NCI-H2171 (cell line): ENCODE data around the gene NUAK1.
"Not testable (repeated sequence)": the region's sequence is repeated elsewhere in the genome, so short reads cannot be mapped to it uniquely, and the experiment has no call there.

Source experiments
- DNase-seq: peaks from one replicate; lab custom pipeline; 2025; lab: John Stamatoyannopoulos, UW

Gene NUAK1

DNA sequence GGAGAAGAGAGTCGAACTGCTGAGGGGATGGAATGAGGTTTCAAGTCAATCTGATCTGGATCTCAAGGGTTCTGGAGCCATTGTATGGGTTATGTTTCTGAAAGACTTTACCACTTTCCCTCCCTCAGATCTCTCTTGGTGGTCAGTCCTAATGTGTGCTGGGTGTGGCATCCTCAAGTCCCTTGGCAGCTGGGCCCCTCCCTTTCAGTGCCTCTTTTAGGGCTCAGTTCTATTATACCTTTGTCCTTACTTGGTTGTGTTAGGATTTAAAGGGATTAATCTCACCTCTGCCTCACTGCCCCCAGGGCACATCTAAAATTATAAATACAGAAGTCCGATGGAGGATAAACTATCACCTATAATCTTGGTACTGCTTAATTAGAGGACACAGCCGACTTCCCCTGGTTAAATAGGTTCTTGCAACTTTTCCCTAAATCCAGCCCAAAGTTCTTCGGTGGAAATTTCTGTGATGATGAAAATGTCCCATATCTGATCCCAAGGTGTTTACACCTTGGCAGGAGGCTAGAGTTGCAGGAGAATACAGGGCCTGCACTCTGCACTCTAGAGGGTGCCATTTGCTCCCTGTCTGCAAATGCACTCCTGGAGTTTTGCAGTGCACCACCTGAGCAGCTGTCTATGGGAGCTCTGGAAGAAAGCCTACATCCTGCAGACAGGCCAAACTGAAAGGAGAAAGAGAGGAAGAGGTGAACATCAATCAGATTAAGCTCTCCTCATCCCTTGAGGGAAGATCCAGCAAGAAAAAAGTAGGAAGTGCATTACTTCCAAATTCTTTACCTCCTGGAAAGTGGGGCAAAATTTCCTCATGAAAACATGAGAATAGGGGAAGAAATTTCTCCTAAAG is 106.8 kb downstream of the NUAK1 start:
- DNase-seq: no peak

DNA sequence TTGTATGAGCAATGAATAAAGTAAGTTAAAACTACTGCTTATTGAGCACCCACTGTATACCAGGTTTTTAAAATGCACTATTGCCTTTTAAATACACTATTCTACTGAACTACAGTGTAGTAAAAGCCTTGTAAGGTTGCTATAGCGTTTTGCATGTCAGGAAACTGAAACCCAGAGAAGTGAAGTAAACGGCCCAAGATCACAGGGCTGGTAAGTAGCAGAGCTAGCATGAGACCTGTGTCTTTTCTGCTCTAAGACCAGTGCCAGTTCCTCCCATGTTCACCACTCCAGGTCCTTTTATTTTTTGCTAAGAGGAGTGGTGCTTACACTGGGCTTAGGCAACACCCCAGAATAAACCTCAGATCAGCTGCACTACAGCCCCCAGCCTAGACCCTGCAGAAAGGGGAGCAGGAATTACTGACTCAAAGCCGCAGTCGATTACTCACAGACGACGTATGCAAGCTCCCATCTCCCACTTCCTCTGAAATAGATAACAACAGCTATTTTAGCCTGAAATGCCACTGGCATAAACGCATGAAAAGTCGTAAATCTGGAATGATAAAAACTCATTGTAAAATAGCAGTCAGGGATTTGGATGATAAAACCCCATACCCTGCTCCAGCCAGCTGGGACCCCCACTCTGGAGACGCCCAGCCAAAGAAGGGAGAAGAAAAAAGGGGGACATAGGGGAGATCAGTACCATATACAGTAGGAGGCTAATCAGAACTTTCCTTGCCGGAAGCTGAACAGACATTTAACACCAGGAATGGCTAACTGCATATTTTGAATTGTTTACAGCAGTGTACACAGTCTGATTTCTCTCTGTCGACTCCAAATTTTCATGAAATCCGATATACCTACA is 108.3 kb downstream of the NUAK1 start:
- DNase-seq: no peak

DNA sequence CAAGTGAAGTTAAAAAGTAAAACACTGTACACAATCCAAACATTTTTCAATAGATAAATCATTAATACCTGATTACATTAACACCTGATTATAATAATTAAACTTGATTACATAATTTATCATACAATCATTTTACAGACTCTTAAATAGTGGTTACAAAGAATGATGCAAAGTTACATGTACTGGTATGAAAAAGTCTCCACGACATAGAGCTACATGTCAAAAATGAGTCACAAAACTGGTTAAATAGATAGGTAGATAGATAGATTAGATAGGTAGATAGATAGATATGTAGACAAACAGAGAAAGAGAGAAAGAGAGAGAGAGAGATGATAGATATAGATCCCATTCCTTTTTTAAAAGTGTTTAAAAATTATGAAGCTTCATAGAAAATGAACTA is 109.2 kb downstream of the NUAK1 start:
- no peak for DNase-seq

DNA sequence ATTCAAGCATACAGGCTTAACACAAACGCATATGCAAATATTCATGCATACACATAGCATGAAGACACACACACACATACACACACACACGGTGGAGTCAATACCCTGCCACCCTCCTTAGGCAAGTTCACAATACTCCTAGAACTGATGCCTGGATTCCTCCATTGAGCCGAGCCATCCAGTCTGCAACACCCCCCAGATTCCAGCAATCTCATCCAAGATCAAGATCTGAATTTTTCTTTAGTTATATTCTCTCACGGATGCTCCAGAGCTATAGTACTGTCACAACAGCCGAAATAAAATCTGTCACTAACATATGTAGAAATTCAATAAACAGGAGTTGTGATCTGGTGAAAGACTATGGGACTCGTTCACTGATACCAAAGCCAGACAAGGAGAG is 110.8 kb downstream of the NUAK1 start:
- DNase-seq: no peak

DNA sequence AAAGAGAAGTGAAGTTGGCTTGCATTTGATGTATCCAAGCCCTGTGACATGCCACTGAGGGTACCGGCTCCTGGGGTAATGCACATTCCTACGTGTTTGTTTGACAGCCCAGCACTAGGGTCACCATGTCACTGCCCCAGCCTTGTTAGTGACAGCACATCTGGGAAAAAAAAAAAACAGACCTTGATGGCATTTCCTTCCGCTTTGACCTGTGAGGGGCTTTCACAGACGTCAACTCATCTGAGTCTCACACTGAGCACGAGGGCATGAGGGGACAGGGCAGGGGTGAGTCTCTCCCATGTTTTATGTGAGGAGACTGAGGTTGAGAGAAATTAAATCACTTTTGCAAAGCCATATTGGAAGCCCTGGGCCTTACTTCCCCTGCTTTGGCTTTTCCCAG is 111.5 kb downstream of the NUAK1 start:
- DNase-seq: no peak

DNA sequence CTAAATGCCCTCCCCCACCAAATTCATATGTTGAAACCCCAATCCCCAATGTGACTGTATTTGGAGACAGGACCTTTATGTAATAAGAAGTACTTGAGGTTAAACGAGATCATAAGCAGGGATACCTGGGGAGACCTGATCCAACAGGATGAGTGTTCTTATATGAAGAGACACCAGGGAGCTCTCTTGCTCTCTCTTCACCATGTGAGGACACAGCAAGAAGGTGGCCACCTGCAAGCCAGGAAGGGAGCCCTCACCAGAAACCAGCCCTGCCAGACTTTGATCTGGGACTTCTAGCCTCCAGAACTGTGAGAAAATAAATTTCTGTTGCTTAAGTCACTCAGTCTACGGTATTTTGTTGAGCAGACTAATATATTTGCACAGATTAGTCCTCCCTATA is 113.6 kb downstream of the NUAK1 start:
- no peak for DNase-seq

DNA sequence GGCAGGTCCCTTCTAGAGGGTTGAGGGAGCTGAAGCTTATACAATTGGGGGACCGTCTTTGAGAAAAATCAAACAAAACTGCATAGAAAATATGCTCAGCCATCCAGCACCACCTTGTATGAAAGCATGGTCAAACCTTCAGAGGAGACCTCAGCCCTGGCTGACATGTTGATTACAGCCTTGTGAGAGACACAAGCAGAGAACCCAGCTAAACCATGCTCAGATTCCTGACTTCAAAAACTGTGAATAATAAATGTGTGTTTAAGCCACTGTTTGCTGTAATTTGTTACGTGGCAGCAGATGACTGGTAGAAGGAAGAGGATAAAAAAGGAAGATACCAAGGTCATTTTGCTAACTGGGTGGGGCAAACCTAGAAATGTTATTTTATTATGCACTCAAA is 115.7 kb downstream of the NUAK1 start:
- DNase-seq: no peak

DNA sequence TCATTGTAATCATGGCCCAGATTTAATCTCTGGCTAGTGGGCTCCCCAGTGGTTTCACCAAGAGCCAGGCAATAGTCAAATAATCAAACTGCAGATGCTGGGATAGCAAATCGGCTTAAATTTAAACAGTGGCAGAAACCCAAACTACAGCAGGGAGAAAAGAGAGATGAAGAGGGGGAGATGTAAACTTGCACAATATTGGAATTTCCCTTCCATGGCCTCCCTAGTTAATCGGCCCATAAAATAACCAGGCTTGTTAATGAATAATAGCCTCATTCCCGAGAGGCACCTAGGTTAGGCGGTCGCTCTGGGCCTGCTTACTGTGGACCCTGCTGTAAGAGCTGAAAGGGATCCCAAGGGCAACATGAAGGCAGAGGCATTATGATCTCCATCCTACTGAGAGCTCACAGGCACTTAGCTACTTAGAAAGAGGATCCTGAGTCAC is 116.2 kb downstream of the NUAK1 start:
- no peak for DNase-seq

DNA sequence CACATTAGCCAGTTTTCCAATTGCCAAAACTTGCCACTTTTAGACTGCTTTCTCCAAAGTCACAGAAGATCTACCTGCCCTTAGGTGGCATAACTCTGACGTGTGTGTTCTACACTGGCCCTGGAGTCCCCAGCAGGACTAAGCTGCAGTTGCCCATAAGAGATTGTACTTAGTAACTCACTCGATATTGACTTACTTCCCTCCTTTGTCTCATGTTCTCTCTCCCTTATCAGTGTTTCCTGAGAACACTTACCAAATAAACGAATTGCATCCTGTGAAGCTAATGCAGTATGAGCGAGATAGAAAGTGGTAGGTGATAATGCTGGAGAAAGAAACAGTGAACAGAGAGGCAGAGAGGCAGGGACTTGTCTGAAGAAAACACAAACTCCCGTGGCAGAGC is 117.2 kb downstream of the NUAK1 start:
- no peak for DNase-seq

DNA sequence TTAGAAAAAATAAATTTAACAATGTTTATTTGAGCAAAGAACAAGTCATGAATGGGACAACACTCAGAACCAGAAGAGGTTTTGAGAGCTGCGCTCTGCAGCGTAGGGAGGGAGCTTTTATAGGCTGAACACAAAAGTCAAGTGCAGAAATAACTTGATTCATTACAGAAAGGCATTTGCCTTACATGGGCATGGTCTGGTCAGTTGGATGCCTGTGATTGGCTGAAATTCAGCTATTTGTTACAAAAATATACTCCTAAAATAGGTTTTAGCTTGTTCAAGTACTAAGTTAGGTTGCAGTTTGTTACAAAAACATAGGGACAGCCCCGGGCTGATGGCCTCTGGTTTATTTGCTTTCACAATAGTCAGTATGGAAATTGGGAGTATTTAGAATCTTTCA is 118.0 kb downstream of the NUAK1 start:
- no peak for DNase-seq

DNA sequence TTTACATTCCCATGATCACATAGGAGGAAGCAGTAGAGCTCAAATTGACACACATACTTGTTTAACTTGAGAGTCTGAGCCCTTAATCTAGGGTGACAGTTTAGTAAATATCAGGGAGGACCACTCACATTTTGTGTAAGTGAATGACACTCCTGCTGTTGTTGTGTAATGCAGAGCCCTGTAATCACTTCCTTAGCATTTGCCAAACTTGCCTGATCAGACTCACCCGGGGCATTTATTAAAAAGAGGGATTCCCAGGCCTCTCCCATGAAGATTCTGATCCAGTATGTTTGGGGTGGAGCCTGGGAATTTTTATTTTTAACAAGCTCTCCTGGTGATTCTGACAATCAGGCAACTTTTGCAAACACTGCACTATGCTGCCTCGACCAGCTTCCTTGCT is 119.6 kb downstream of the NUAK1 start:
- DNase-seq: no peak

DNA sequence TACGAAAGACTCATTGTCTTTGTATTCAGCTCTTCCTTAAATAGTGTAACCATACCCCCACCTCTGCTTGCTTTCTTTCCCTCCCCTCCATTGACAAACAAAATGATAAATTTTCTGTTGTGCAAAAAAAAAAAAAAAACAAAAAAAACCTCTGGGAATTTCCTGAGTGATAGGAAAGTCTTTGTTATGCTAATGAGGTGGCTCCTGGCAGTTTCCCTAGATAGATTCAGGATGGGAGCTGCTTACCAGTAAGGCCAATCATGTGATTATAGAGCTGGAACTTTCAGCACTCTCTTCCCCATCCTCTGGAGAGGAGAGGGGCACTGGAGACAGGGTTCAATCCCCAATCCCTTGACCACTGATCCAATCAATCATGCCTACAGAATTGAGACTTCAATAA is 120.5 kb downstream of the NUAK1 start:
- DNase-seq: no peak

DNA sequence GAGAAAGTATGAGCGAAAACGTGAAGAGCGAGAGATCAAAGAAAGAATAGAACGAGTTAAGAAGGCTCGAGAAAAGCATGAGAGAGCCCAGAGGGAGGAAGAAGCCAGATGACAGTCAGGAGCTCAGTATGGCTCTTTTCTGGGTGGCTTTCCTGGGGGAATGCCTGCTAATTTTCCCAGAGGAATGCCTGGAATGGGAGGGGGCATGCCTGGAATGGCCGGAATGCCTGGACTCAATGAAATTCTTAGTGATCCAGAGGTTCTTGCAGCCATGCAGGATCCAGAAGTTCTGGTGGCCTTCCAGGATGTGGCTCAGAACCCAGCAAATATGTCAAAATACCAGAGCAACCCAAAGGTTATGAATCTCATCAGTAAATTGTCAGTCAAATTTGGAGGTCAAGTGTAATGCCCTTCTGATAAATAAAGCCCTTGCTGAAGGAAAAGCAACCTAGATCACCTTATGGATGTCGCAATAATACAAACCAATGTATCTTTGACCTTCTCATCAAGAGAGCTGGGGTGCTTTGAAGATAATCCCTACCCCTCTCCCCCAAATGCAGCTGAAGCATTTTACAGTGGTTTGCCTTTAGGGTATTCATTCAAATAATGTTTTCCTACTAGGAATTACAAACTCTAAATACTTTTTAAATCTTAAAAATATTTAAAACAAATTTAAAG is 122.0 kb downstream of the NUAK1 start:
- DNase-seq: not testable (repeated sequence)

DNA sequence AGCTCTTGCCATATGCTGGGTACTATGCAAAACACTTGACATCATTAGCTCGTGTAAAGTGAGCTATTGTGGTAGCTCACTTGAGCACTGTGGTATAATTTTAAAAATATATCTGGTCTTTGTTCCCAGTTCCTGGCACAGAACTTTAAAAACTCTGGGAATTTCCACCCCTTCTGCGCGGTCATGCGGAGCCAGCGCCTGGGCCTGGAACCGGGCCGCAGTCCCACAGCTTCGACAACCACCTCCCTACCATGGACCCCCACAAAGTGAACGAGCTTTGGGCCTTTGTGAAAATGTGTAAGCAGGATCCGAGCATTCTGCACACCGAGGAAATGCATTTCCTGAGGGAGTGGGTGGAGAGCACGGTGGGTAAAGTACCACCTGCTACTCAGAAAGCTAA is 123.1 kb downstream of the NUAK1 start:
- no peak for DNase-seq

DNA sequence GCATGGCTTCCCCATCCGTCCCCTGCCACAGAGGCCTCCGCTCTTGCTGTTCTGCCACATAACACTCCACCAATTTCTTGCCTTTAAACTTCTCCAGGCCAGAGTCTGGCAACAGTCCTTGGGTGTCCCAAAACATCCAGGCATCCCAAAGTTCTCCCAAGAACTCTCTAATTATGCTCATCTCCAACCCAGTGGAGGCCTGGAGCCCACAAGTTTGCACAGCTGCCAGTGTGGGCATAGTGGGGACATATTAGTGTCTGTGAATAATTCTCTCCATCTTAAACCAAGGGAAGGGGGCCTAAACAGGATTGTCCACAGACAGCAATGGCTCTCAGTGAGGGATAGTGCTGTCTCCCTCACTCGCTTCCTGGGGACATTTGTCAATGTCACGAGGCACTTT is 124.8 kb downstream of the NUAK1 start:
- no peak for DNase-seq
